Uterus (tissue), 4 donors: ENCODE measurements around the gene ATPAF1. TPM values are rescaled to one million over a fixed set of nuclear protein-coding genes. Genes with fewer than 3 reads are reported as not detected.
A peak's percentile ranks its signal among the peaks of the same experiment; 100 is the strongest.

ENCODE experiments used
- DNase-seq, 2 donors: peaks; one replicate each; pipeline ENCODE4 v3.0.0-alpha.2; 2019 to 2020
- H3K27ac ChIP-seq, 2 donors: fragments of 200-600 bp; sonication (generic); 1 replicate in 1 of 2; 2 replicates in 1 of 2; pipeline ENCODE4 v1.5.1; 2016 to 2018
- H3K27me3 ChIP-seq, 2 donors: fragments of 200-600 bp; sonication (generic); one replicate each; pipeline ENCODE4 v1.5.1; 2018 to 2019; ENCODE audit warnings: control low read depth in 1 of 2
- H3K36me3 ChIP-seq, 2 donors: fragments of 200-600 bp; sonication (generic); one replicate each; pipeline ENCODE4 v1.5.1; 2019; ENCODE audit warnings: control low read depth in 1 of 2
- H3K4me1 ChIP-seq, 2 donors: fragments of 200-600 bp; sonication (generic); one replicate each; pipeline ENCODE4 v1.5.1; 2018 to 2019; ENCODE audit warnings: control low read depth in 1 of 2
- H3K4me3 ChIP-seq, 2 donors: fragments of 200-600 bp; sonication (generic); 1 replicate in 1 of 2; 2 replicates in 1 of 2; pipeline ENCODE4 v1.5.1; 2018 to 2019; ENCODE audit warnings: mild to moderate bottlenecking in 1 of 2
- H3K9me3 ChIP-seq, 2 donors: fragments of 200-600 bp; sonication (generic); one replicate each; pipeline ENCODE4 v1.5.1; 2019; ENCODE audit warnings: control low read depth in 1 of 2
- POLR2A ChIP-seq, 2 donors: fragments of 450-650 bp; IDR thresholded peaks; one replicate each; pipeline ENCODE4 v1.6.1; 2016; ENCODE audit warnings: antibody characterized with exemption in 2 of 2, mild to moderate bottlenecking in 1 of 2, moderate library complexity in 1 of 2
- intact Hi-C: fragments of 100-400 bp; cut with DNase I; formaldehyde crosslinking; loops from one replicate; pipeline ENCODE4 v1.15.1; 2023; ENCODE audit warnings: low total_unique reads
- total RNA-seq, 4 donors: library from RNA; depleted of rRNA in 3 of 4; stranded (reverse); fragments of >200 nt in 3 of 4; gene quantifications; one replicate each; pipeline versions ENCODE4 v1.1.0 to v1.2.4, GENCODE V29; 2014 to 2023
- TF ChIP-seq, protein P1 (sequence below), 4 experiments: fragments of 200-600 bp in 2 of 4; fragments of 450-650 bp in 2 of 4; sonication (generic) in 2 of 4; IDR thresholded peaks; one replicate each; pipeline ENCODE4 v1.5.1; 2016 to 2019; ENCODE audit warnings: antibody characterized with exemption in 4 of 4, mild to moderate bottlenecking in 2 of 4, moderate library complexity in 1 of 4
- donor health status: DM: yes; HTN: yes; CAD: no.

The ATPAF1 gene
- total RNA-seq, 4 donors from 2014 or later = 8.2 to 59.7 (median 40.8) TPM

DNA sequence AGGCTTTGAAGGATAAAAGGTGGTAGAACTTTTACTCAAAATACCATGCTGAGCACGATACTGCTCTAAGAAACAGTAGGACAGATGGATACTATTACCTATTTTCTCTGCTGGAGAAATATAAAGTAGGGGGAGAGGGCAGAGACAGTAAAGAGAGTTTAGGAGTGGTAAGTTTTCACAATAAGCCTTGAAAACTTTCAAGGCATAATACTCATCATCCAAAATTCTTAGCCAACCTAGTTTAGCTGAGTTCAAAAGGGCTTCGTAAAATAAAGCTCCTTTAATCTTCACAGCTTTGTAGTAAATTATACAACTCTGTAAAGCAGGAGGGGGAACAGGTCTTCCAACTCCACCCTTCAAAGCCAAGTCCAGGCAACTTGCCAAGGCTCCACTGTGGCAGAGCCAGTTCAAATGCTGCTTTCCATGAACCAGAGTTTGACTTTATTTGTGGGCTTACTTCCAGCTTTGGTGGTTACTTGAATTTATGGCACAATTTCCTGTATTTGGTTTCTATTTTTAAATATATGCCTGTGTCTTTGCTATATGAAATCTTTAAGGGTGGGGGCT is 19.0 kb upstream of the ATPAF1 start:
- no peaks in the 10 kb centered on the region for H3K9me3 ChIP-seq
- no peak for TF ChIP-seq POLR2A (IDR thresholded peaks at IDR 0.05)
- TF ChIP-seq, protein P1, sequence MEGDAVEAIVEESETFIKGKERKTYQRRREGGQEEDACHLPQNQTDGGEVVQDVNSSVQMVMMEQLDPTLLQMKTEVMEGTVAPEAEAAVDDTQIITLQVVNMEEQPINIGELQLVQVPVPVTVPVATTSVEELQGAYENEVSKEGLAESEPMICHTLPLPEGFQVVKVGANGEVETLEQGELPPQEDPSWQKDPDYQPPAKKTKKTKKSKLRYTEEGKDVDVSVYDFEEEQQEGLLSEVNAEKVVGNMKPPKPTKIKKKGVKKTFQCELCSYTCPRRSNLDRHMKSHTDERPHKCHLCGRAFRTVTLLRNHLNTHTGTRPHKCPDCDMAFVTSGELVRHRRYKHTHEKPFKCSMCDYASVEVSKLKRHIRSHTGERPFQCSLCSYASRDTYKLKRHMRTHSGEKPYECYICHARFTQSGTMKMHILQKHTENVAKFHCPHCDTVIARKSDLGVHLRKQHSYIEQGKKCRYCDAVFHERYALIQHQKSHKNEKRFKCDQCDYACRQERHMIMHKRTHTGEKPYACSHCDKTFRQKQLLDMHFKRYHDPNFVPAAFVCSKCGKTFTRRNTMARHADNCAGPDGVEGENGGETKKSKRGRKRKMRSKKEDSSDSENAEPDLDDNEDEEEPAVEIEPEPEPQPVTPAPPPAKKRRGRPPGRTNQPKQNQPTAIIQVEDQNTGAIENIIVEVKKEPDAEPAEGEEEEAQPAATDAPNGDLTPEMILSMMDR (IDR thresholded peaks at IDR 0.05) = no peak
- no peak overlapping the region for H3K4me3 ChIP-seq
- H3K4me1 ChIP-seq = peaks cover 0 to 6% of the 10 kb centered on the region in 2 donors
- no peaks in the 10 kb centered on the region for H3K27me3 ChIP-seq
- no peaks in the 10 kb centered on the region for H3K36me3 ChIP-seq
- intact Hi-C loops = no loop called here
- DNase-seq = peak; percentile 75 to 77
- H3K27ac ChIP-seq = peak overlapping the region; percentile 16 to 20

DNA sequence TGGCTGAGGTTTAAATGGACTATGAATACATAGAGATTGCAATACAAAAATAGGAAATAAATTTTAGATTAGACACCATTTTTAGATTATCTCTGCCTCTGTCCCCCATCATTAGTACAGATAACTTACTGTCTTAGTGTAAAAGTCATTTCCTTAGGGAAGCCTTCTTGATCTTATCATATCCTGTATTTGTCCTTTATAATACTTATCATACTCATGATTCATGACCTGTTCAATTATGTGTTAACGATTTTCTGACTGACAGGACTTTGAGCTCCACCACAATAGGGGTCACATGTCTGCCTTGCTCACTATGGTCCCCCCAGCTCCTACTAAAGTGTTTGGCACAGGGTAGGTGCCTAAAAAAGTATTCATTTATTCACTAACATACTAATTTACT is 18.1 kb upstream of the ATPAF1 start:
- TF ChIP-seq, protein P1 (IDR thresholded peaks at IDR 0.05) = no peak
- no peak for TF ChIP-seq POLR2A (IDR thresholded peaks at IDR 0.05)
- DNase-seq = no peak
- no peaks in the 10 kb centered on the region for H3K27me3 ChIP-seq
- H3K4me3 ChIP-seq = no peak overlapping the region
- H3K4me1 ChIP-seq = peaks cover 0 to 6% of the 10 kb centered on the region in 2 donors
- no peaks in the 10 kb centered on the region for H3K36me3 ChIP-seq
- intact Hi-C loops = no loop called here
- no peaks in the 10 kb centered on the region for H3K9me3 ChIP-seq
- no peak overlapping the region for H3K27ac ChIP-seq

- intact Hi-C loops = no loop called here
- TF ChIP-seq POLR2A (IDR thresholded peaks at IDR 0.05) = no peak
- TF ChIP-seq, protein P1 (IDR thresholded peaks at IDR 0.05) = no peak
- H3K9me3 ChIP-seq = no peaks in the 10 kb centered on the region
- no peaks in the 10 kb centered on the region for H3K36me3 ChIP-seq
- H3K27me3 ChIP-seq = no peaks in the 10 kb centered on the region
- DNase-seq = no peak
- H3K4me1 ChIP-seq = peaks cover 0 to 6% of the 10 kb centered on the region in 2 donors
- H3K27ac ChIP-seq = no peak overlapping the region
- H3K4me3 ChIP-seq = no peak overlapping the region
Observed at GRCh38 chr1:46684670-46685069, 16.5 kb upstream of the ATPAF1 start.

DNA sequence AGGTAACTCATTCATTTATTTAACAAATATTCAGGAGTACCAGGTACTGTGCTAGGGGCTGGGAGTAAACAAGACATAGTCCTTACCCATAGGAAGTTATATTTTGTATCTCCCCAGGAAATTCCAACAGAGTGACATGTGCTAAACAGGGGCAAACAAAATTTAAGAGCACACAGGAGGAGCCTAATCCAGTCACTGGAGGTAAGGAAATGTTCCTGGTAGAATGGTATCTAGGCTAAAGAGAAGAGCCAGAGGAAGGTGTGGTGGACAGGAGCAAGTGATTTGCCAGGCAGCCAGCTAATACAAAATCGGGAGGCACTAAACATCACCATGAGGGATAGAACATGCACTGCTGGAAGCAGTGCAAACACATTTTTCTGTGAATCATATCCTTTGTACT is 13.9 kb upstream of the ATPAF1 start:
- no peaks in the 10 kb centered on the region for H3K36me3 ChIP-seq
- no peak for TF ChIP-seq POLR2A (IDR thresholded peaks at IDR 0.05)
- TF ChIP-seq, protein P1 (IDR thresholded peaks at IDR 0.05) = no peak
- intact Hi-C loops = no loop called here
- no peak overlapping the region for H3K4me3 ChIP-seq
- no peak overlapping the region for H3K27ac ChIP-seq
- H3K27me3 ChIP-seq = no peaks in the 10 kb centered on the region
- H3K9me3 ChIP-seq = no peaks in the 10 kb centered on the region
- peaks cover 0 to 2% of the 10 kb centered on the region in 2 donors for H3K4me1 ChIP-seq
- DNase-seq = no peak

DNA sequence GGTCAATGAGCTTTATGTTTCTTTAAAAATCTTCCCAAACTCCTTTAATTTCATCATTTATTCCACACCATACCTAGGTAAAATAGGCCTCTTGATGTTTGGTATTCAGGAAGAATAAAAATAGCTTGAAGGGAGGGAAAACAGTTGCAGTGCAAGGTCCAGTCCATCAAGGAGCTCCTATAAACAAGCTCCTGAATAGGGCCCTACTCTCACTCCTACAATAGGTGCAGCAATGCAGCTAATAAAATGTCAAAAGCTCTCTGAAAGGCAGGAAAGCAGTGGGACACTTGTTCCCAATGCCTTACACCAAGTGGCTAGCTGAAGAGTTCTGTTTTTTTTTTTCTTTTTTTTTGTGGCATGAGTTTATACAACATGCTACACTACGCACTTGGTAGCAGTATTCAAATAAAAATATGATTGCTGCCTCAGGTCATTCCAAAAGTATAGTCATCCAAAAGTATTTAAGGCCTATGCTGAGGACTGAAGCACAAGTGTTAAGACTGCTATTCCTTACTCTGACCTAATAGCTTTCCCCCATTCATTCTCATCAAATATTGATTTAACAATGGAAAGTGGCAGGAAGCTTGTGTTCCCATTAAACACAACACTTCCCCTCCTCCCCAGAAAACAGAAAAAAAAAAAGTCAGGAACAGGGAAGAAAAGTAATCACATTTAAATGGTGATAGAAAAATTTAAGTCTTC is 13.3 kb upstream of the ATPAF1 start:
- Histone ChIP-seq H3K27me3 (no peaks in the 10 kb centered on the region), H3K36me3 (no peaks in the 10 kb centered on the region), H3K4me1 (no peaks in the 10 kb centered on the region), H3K27ac (no peak overlapping the region), H3K9me3 (no peaks in the 10 kb centered on the region), H3K4me3 (no peak overlapping the region)
- no peak for DNase-seq
- TF ChIP-seq, protein P1 (IDR thresholded peaks at IDR 0.05) = no peak
- TF ChIP-seq POLR2A (IDR thresholded peaks at IDR 0.05) = no peak
- intact Hi-C loops = no loop called here
